NCI-H2227 treated with DMSO at 0.1 percent for 48 hours (cell line): ENCODE measurements around the gene AIDA.
"Not testable (repeated sequence)": the region's sequence is repeated elsewhere in the genome, so short reads cannot be mapped to it uniquely, and the experiment has no call there.

Experiments
- DNase-seq: peaks from one replicate; lab custom pipeline; 2025; lab: John Stamatoyannopoulos, UW

Gene AIDA, protein sequence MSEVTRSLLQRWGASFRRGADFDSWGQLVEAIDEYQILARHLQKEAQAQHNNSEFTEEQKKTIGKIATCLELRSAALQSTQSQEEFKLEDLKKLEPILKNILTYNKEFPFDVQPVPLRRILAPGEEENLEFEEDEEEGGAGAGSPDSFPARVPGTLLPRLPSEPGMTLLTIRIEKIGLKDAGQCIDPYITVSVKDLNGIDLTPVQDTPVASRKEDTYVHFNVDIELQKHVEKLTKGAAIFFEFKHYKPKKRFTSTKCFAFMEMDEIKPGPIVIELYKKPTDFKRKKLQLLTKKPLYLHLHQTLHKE

DNA sequence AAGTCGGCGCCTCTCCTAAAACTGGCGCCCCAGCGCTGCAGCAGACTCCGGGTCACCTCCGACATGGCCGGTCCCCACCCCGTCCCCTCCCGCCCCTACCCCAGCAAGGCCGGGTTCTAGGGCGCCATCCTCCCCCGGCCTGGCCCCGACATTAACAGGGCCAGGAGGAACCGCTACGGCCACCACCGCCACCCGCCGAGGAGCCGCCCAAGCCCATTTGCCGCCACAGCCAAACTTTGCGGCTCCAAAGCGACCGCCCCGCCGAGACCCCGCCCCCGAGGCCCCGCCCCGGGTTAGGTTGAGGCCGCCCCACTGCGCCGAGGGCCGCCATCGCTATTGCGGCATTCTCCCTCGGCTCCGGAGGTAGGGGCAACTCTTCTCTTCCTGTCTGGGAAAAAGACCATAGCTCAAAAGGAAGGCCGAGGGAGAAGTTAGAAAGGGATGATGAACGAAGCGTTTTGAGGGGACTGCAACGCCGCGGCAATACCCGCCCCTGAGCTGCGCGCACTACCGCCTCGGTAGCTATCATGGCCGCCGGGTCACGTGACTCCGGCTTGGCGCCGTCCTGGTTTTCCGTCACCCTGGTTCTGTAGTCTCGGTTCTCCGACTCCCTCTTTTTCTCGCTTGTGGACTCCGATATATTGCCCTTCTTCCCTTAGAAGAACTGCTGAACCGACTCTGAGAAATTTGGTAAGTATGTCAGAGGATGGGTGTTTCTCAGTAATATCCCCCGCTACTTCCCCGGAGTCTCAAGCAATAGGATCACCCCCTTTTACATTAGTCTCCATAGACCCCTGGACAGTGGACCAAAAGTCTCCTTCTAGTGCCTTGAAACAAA, at the start of gene AIDA, which contains the start of gene BROX:
Gene AIDA (minus strand): TSS at position 239 of the 838 bp plus-strand sequence. CDS start 174 bp downstream, at position 65.
Gene BROX (plus strand): TSS at position 312 of the 838 bp plus-strand sequence. CDS start 3,136 bp downstream, outside the sequence.
- peak; percentile 96 for DNase-seq

DNA sequence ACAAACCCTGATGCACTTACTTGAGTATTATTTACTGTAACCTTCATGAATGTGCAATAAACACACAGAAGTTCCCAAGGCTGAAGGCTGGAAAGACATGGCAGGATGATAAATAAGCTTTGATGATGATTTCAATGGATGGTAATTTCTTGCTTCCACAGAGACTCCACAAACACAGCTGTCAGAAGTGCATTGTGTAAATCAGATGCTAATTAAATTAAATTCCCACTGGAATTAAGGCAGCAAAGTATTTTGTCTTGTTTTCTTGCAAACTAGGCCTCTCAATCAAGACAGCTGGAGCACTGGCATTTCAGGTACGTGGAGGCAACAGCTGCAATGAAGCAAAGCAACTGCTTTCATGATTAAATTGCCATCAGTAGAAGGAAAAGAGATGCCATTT, 48.8 kb upstream of the AIDA start:
- no peak for DNase-seq

DNA sequence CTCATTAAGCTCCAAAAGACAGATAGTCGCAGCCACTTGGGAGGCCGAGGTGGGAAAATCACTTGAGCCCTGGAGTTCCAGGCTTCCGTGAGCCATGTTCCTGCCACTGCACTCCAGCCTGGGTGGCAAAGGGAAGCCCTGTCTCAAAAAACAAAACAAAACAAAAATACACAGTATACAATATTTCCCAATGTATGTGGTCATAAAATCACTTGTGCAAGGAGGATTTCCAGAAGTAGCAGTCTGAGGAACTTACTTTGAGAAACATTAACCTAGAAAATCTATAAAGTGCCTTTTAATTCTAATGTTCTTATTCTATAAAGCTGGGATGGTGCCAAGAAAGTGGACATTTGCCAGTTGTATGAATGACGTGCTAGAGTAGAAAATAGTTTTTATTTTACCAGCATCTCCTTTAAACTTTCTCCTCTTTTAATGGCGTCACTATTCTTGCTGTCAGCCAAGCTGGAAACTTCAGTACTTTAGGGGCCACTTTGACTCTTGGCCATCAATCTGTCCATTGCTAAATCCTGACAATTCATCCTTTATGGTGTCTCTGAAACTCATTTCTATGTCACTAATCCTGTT, 47.3 kb upstream of the AIDA start:
- no peak for DNase-seq

- DNase-seq, result no peak
Measured at GRCh38 chr1:222757646-222758268, 45.5 kb upstream of the AIDA start.

GRCh38 chr1:222754366-222755139, 42.3 kb upstream of the AIDA start:
- DNase-seq, result no peak

- DNase-seq, result no peak
Measured at GRCh38 chr1:222751255-222751654, 39.0 kb upstream of the AIDA start.

DNA sequence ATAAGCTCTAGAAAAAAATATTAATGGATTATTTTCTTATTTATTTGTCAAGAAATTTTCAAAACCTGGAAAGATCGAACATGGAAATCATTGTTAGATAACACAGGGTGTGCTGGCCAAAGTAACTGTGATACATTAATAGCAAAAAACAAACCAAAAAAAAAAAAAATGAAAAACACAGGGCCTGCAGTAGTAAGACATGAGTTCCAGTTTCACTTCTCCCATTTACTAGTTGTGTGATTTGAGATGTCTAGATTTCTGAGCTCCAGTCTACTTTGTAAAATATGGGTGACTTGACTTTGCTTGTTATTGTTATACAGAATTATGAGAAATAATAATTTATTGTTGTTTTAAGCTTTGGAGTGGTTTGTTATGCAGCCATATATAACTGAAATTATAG, 38.4 kb upstream of the AIDA start:
- no peak for DNase-seq

DNA sequence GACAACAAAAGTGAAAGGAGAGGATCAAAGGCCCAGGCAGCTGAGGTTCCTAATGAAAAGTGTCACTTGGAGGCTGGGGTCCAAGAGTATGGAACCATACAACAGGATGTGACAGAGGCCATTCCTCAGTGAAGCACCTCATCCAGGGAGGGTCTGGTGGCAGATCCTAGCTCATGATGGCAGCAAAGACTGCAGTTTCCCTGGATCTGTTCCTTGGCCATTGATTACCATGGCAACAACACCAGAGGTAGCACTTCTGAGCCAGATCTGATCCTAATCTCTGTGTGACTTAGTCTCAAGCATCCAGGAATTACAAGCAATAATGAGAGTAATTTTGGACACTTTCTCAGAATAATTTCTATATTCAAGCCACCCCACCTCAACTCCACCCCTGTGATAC, 37.6 kb upstream of the AIDA start:
- DNase-seq, result no peak

GRCh38 chr1:222741630-222742457, 29.6 kb upstream of the AIDA start:
- not testable (repeated sequence) for DNase-seq

GRCh38 chr1:222739929-222740328, 27.6 kb upstream of the AIDA start:
- no peak for DNase-seq

DNA sequence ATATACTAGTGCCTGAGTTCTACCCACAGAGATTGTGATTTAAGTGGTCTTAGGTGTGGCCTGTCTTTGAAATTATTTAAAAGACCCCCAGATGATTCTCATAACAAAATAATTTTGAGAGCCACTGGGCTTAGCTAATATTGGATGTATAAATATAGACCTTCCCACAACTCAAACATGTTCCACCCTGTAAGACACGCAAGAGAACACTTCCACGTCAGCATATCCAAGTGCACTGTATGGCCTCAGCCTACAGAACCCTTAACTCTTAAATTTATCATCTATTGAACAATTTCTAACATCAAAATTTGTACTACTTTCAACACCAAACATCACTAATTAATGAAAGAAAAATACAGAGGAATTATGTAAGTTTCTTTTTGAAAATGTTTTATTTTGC, 27.2 kb upstream of the AIDA start:
- DNase-seq, result no peak

DNA sequence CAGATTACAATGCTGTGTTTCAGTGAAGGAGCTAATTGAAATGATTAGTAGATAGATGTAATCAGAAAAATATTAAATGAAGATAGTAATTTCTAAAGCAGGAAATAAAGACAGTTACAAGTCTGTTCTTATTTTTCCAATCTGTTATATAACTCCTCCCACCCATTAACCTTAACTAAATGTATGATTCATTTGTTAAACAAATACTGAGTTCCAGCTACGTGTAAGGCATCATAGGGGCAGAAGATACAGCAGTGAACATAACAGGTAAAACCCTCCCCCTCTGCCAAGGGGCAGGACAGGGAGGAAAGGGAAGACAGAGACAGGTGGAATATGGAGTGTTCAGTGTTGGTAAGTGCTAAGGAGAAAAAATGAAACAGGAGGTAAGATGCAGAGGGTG, 24.7 kb upstream of the AIDA start, which contains the start of gene FAM177B:
Gene FAM177B (plus strand): TSS at position 231 of the 400 bp plus-strand sequence. CDS start 9,344 bp downstream, outside the sequence.
- no peak for DNase-seq

DNA sequence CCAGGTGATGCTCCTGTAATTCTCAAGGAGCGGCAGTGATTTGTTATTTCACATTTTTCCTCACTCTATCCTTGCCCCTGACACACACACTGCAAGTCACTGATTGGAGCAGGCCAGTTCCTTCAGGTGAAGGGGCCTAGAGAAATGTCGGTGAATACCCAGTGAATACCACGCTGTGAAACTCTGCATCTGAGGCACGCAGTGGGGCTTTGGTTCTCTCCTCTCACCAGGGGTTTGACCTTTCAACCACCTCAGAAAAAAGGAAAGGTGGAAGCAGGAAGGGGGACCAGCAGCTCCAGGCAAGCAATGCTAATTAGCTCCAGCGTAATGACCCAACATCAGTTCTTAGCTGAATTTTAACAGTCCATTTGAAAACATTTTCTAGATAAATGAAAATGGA, 24.2 kb upstream of the AIDA start:
- no peak for DNase-seq

DNA sequence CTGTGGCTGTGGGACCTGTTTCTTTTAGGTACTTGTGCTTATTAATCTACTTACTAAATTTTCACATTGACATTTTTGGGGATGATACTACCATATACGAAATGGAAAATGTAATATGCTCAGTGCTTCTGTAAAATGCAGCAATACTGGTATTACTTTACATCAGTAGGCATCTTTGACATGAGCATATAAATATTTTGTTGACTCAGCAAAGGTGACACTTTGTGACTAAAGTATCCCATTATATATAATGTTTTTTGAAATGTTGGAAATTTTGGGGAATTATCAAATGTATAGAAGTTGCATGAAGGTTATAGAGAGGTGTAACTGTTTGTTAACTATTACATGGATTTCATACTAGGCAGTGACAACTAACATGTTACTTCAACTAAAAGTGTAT, 22.4 kb upstream of the AIDA start:
- no peak for DNase-seq

DNA sequence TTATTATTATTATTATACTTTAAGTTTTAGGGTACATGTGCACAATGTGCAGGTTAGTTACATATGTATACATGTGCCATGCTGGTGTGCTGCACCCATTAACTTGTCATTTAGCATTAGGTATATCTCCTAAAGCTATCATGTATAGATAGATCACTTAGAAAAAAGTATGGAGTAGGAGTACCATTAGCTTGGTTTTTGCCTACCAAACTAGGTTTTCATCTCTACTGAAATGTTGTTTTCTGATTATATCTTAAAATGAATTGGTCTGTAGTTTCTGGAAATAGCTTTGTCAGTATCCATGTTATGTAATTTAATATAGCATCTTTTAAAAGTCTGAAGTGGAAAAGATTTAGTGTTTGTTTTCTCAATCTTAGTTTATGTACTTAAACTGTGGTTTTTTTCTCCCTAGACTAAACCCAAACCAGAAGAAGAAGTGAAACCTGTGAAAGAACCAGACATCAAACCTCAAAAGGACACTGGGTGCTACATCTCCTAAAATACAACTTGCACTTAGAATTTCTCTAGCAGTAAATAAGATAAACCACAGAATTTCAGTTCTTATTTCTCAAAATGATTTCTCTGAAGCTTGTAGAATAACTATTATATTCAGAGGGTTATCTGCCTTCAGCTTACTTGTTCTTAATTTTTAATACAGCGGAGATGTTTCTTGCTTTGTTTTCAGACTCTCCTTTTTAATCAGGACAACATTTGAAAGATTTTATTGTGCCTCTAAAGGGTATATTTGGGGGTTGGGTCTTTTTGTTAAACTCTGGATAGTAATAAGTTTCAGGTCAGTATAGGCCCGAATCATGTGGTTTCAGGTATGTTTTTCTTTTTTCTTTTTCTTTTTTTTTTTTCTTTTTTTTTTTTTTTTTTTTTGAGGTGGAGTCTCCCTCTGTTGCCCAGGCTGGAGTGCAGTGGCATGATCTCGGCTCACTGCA, 20.2 kb upstream of the AIDA start:
- no peak for DNase-seq

GRCh38 chr1:222730866-222731265, 18.6 kb upstream of the AIDA start:
- DNase-seq, result no peak

GRCh38 chr1:222728746-222729145, 16.5 kb upstream of the AIDA start:
- DNase-seq, result no peak

GRCh38 chr1:222716393-222716792, 4.1 kb upstream of the AIDA start:
- DNase-seq, result no peak
